C4-2B (cell line): ENCODE results near the gene AP3S2.

Experiments
- ZFX ChIP-seq: fragments of 450-650 bp; IDR thresholded peaks from 2 replicates; pipeline ENCODE4 v1.6.1; 2017
- TF ChIP-seq, protein P1 (sequence below): fragments of 450-650 bp; conservative IDR thresholded peaks from 2 replicates; pipeline ENCODE4 v1.5.1; 2017; ENCODE audit warnings: mild to moderate bottlenecking

DNA sequence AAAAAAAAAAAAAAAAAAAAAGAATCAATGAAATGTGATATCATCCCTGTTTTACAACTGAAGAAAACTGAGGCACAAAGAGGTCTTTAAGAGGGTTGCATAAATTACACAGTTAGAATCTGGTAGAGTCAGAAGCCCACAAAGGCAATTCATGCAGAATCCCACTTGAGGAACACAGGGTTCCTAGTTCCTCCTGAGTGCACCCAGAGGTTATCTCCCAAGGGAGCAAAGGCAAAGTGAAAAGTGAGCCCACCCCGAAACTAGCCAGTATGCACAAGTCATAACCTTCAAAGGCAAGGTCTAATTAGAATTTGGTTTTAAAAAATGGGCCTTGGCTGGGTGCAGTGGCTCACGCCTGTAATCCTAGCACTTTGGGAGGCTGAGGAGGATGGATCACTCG lies 37.8 kb downstream of the AP3S2 start:
- TF ChIP-seq, protein P1, sequence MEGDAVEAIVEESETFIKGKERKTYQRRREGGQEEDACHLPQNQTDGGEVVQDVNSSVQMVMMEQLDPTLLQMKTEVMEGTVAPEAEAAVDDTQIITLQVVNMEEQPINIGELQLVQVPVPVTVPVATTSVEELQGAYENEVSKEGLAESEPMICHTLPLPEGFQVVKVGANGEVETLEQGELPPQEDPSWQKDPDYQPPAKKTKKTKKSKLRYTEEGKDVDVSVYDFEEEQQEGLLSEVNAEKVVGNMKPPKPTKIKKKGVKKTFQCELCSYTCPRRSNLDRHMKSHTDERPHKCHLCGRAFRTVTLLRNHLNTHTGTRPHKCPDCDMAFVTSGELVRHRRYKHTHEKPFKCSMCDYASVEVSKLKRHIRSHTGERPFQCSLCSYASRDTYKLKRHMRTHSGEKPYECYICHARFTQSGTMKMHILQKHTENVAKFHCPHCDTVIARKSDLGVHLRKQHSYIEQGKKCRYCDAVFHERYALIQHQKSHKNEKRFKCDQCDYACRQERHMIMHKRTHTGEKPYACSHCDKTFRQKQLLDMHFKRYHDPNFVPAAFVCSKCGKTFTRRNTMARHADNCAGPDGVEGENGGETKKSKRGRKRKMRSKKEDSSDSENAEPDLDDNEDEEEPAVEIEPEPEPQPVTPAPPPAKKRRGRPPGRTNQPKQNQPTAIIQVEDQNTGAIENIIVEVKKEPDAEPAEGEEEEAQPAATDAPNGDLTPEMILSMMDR: no peak
- TF ChIP-seq ZFX: no peak
